GM12878 (cell line): ENCODE data around the gene LTBP3. TPM values are rescaled to one million over a fixed set of nuclear protein-coding genes. Genes with fewer than 3 reads are reported as not detected.

Experiments used
- BACH1 ChIP-seq: fragments of 450-650 bp; IDR thresholded peaks from 2 replicates; pipeline ENCODE4 v1.6.1; 2017; ENCODE audit warnings: mild to moderate bottlenecking, borderline replicate concordance
- CBX5 ChIP-seq: sonication (generic); IDR thresholded peaks from 2 replicates; pipeline ENCODE4 v1.6.1; 2016; ENCODE audit warnings: low read depth, moderate library complexity, mild to moderate bottlenecking, inconsistent platforms
- CHD1 ChIP-seq: IDR thresholded peaks from 2 replicates; pipeline ENCODE4 v1.6.1; 2012; ENCODE audit warnings: low read depth, low read length, improper control_type of control experiment
- CHD2 ChIP-seq: IDR thresholded peaks from 2 replicates; pipeline ENCODE4 v1.6.1; 2011; ENCODE audit warnings: low read depth, low read length, improper control_type of control experiment, borderline replicate concordance
- EGR1 ChIP-seq, 2 experiments: IDR thresholded peaks; 1 replicate in 1 of 2; 2 replicates in 1 of 2; pipeline ENCODE4 v1.6.1; 2011 to 2012; ENCODE audit warnings: low read depth in 2 of 2, low read length in 2 of 2, borderline replicate concordance in 1 of 2, mild to moderate bottlenecking in 1 of 2, moderate library complexity in 1 of 2
- EP300 ChIP-seq, 2 experiments: fragments of 150-350 bp in 1 of 2; IDR thresholded peaks; 2 replicates each; pipeline ENCODE4 v1.6.1; 2011 to 2012; ENCODE audit warnings: low read depth in 2 of 2, low read length in 2 of 2, borderline replicate concordance in 1 of 2, improper control_type of control experiment in 1 of 2, inconsistent platforms in 1 of 2; ENCODE audit not compliant: control insufficient read depth in 1 of 2
- HCFC1 ChIP-seq: fragments of 150-350 bp; IDR thresholded peaks from 2 replicates; pipeline ENCODE4 v1.6.1; 2014; ENCODE audit warnings: low read length
- MTA2 ChIP-seq: fragments of 450-650 bp; IDR thresholded peaks from 2 replicates; pipeline ENCODE4 v1.6.1; 2016; ENCODE audit warnings: low read depth, mild to moderate bottlenecking, moderate library complexity
- PML ChIP-seq: IDR thresholded peaks from 2 replicates; pipeline ENCODE4 v1.6.1; 2012; ENCODE audit warnings: low read length, inconsistent platforms
- RAD21 ChIP-seq: IDR thresholded peaks from 2 replicates; pipeline ENCODE4 v1.6.1; 2011; ENCODE audit warnings: mild to moderate bottlenecking, low read depth, low read length, moderate library complexity; ENCODE audit not compliant: insufficient read depth
- SMAD5 ChIP-seq: IDR thresholded peaks from 2 replicates; pipeline ENCODE4 v1.6.1; 2016; ENCODE audit warnings: antibody characterized with exemption, low read depth
- SPI1 ChIP-seq: IDR thresholded peaks from 2 replicates; pipeline ENCODE4 v1.6.1; 2011; ENCODE audit warnings: low read depth, mild to moderate bottlenecking, low read length, moderate library complexity, borderline replicate concordance; ENCODE audit not compliant: insufficient read depth
- TARDBP ChIP-seq: IDR thresholded peaks from 2 replicates; pipeline ENCODE4 v1.6.1; 2016; ENCODE audit warnings: borderline replicate concordance
- polyA plus RNA-seq, 11 experiments: library from polyadenylated mRNA; depleted of rRNA in 4 of 11; unstranded in 6 of 11; stranded (reverse) in 5 of 11; fragments of >200 nt; fragmentation: Nextera tagmentation in 4 of 11; fragmentation: Illumina TruSeq in 1 of 11; extraction: Ambion mirVana in 4 of 11; extraction: Trizol in 1 of 11; gene quantifications; 1 replicate in 1 of 11; 2 replicates in 10 of 11; pipeline versions ENCODE4 v1.2.1 to v1.2.3, GENCODE V29; 2011 to 2016; ENCODE audit warnings: inconsistent platforms in 2 of 11, missing spikeins in 2 of 11, low read depth in 1 of 11
- total RNA-seq, 4 experiments: library from RNA; depleted of rRNA in 3 of 4; stranded (reverse); fragments of >200 nt in 3 of 4; fragmentation: Illumina TruSeq in 1 of 4; extraction: Trizol in 1 of 4; gene quantifications; 2 replicates each; pipeline versions ENCODE4 v1.2.1 to v1.2.3, GENCODE V29; 2013 to 2021
- TF ChIP-seq, protein P1 (sequence below), 3 experiments: IDR thresholded peaks in 2 of 3; conservative IDR thresholded peaks in 1 of 3; 2 replicates each; pipeline ENCODE4 v1.5.1; 2011; ENCODE audit warnings: low read depth in 3 of 3, low read length in 3 of 3, mild to moderate bottlenecking in 3 of 3, control low read depth in 2 of 3, moderate library complexity in 2 of 3, inconsistent platforms in 1 of 3, mixed read lengths in 1 of 3; ENCODE audit not compliant: control insufficient read depth in 2 of 3, insufficient read depth in 1 of 3; ENCODE audit errors: extremely low read depth in 1 of 3
- TF ChIP-seq, protein P2 (sequence below): IDR thresholded peaks from 2 replicates; pipeline ENCODE4 v1.6.1; 2012; ENCODE audit warnings: mild to moderate bottlenecking, low read depth, low read length
- TF ChIP-seq, protein P3 (sequence below): fragments of 450-650 bp; IDR thresholded peaks from 2 replicates; pipeline ENCODE4 v1.6.1; 2017; ENCODE audit warnings: mild to moderate bottlenecking
- TF ChIP-seq, protein P4 (sequence below): fragments of 450-650 bp; IDR thresholded peaks from 2 replicates; pipeline ENCODE4 v1.6.1; 2017; ENCODE audit warnings: mild to moderate bottlenecking, moderate library complexity

Gene LTBP3
- total and polyA plus RNA-seq, 10 of the 15 experiments (the other 5 are each of a cell fraction or from before 2014, with no cell fraction given): 2.2 to 12.2 (median 6.2) TPM; not detected in 2

DNA sequence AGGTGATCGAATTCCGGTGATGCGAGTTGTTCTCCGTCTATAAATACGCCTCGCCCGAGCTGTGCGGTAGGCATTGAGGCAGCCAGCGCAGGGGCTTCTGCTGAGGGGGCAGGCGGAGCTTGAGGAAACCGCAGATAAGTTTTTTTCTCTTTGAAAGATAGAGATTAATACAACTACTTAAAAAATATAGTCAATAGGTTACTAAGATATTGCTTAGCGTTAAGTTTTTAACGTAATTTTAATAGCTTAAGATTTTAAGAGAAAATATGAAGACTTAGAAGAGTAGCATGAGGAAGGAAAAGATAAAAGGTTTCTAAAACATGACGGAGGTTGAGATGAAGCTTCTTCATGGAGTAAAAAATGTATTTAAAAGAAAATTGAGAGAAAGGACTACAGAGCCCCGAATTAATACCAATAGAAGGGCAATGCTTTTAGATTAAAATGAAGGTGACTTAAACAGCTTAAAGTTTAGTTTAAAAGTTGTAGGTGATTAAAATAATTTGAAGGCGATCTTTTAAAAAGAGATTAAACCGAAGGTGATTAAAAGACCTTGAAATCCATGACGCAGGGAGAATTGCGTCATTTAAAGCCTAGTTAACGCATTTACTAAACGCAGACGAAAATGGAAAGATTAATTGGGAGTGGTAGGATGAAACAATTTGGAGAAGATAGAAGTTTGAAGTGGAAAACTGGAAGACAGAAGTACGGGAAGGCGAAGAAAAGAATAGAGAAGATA is 59.0 kb downstream of the LTBP3 start, which contains the start of gene MALAT1 (continued):
- TF ChIP-seq CBX5: no peak
- TF ChIP-seq CHD1: peak; percentile 94
- peak; percentile 97 for TF ChIP-seq CHD2
- peak; percentile 15; the same call in 1 of the 2 replicates for TF ChIP-seq MTA2
- peak; percentile 100 for TF ChIP-seq SMAD5
- TF ChIP-seq, protein P1, sequence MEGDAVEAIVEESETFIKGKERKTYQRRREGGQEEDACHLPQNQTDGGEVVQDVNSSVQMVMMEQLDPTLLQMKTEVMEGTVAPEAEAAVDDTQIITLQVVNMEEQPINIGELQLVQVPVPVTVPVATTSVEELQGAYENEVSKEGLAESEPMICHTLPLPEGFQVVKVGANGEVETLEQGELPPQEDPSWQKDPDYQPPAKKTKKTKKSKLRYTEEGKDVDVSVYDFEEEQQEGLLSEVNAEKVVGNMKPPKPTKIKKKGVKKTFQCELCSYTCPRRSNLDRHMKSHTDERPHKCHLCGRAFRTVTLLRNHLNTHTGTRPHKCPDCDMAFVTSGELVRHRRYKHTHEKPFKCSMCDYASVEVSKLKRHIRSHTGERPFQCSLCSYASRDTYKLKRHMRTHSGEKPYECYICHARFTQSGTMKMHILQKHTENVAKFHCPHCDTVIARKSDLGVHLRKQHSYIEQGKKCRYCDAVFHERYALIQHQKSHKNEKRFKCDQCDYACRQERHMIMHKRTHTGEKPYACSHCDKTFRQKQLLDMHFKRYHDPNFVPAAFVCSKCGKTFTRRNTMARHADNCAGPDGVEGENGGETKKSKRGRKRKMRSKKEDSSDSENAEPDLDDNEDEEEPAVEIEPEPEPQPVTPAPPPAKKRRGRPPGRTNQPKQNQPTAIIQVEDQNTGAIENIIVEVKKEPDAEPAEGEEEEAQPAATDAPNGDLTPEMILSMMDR (IDR thresholded peaks at IDR 0.05 in 2 of 3, conservative IDR thresholded peaks at IDR 0.05 in 1 of 3; ENCODE audit: control insufficient read depth in 2 of 3, extremely low read depth in 1 of 3, insufficient read depth in 1 of 3, low read depth in 3 of 3, low read length in 3 of 3): no peak
- TF ChIP-seq EGR1 (IDR thresholded peaks at IDR 0.05; ENCODE audit: borderline replicate concordance in 1 of 2, low read depth in 2 of 2, low read length in 2 of 2): peak in 1 of 2 experiments; percentile 90; a peak in 2 of 3 replicates
- TF ChIP-seq, protein P2, sequence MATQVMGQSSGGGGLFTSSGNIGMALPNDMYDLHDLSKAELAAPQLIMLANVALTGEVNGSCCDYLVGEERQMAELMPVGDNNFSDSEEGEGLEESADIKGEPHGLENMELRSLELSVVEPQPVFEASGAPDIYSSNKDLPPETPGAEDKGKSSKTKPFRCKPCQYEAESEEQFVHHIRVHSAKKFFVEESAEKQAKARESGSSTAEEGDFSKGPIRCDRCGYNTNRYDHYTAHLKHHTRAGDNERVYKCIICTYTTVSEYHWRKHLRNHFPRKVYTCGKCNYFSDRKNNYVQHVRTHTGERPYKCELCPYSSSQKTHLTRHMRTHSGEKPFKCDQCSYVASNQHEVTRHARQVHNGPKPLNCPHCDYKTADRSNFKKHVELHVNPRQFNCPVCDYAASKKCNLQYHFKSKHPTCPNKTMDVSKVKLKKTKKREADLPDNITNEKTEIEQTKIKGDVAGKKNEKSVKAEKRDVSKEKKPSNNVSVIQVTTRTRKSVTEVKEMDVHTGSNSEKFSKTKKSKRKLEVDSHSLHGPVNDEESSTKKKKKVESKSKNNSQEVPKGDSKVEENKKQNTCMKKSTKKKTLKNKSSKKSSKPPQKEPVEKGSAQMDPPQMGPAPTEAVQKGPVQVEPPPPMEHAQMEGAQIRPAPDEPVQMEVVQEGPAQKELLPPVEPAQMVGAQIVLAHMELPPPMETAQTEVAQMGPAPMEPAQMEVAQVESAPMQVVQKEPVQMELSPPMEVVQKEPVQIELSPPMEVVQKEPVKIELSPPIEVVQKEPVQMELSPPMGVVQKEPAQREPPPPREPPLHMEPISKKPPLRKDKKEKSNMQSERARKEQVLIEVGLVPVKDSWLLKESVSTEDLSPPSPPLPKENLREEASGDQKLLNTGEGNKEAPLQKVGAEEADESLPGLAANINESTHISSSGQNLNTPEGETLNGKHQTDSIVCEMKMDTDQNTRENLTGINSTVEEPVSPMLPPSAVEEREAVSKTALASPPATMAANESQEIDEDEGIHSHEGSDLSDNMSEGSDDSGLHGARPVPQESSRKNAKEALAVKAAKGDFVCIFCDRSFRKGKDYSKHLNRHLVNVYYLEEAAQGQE: peak; percentile 65
- TF ChIP-seq, protein P3, sequence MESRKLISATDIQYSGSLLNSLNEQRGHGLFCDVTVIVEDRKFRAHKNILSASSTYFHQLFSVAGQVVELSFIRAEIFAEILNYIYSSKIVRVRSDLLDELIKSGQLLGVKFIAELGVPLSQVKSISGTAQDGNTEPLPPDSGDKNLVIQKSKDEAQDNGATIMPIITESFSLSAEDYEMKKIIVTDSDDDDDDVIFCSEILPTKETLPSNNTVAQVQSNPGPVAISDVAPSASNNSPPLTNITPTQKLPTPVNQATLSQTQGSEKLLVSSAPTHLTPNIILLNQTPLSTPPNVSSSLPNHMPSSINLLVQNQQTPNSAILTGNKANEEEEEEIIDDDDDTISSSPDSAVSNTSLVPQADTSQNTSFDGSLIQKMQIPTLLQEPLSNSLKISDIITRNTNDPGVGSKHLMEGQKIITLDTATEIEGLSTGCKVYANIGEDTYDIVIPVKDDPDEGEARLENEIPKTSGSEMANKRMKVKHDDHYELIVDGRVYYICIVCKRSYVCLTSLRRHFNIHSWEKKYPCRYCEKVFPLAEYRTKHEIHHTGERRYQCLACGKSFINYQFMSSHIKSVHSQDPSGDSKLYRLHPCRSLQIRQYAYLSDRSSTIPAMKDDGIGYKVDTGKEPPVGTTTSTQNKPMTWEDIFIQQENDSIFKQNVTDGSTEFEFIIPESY: 0 out of 2 replicates have a peak, but pooled peaks have one; percentile 11
- TF ChIP-seq BACH1: peak; percentile 99
- TF ChIP-seq, protein P4, sequence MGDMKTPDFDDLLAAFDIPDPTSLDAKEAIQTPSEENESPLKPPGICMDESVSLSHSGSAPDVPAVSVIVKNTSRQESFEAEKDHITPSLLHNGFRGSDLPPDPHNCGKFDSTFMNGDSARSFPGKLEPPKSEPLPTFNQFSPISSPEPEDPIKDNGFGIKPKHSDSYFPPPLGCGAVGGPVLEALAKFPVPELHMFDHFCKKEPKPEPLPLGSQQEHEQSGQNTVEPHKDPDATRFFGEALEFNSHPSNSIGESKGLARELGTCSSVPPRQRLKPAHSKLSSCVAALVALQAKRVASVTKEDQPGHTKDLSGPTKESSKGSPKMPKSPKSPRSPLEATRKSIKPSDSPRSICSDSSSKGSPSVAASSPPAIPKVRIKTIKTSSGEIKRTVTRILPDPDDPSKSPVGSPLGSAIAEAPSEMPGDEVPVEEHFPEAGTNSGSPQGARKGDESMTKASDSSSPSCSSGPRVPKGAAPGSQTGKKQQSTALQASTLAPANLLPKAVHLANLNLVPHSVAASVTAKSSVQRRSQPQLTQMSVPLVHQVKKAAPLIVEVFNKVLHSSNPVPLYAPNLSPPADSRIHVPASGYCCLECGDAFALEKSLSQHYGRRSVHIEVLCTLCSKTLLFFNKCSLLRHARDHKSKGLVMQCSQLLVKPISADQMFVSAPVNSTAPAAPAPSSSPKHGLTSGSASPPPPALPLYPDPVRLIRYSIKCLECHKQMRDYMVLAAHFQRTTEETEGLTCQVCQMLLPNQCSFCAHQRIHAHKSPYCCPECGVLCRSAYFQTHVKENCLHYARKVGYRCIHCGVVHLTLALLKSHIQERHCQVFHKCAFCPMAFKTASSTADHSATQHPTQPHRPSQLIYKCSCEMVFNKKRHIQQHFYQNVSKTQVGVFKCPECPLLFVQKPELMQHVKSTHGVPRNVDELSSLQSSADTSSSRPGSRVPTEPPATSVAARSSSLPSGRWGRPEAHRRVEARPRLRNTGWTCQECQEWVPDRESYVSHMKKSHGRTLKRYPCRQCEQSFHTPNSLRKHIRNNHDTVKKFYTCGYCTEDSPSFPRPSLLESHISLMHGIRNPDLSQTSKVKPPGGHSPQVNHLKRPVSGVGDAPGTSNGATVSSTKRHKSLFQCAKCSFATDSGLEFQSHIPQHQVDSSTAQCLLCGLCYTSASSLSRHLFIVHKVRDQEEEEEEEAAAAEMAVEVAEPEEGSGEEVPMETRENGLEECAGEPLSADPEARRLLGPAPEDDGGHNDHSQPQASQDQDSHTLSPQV: no peak
- peak; percentile 62 for TF ChIP-seq HCFC1
- peak; percentile 28; the same call in 1 of the 2 replicates for TF ChIP-seq RAD21
- peak; percentile 96 for TF ChIP-seq TARDBP
- no peak for TF ChIP-seq SPI1
- TF ChIP-seq PML: no peak
- peak; percentile 2 to 91; a peak in 1 of 4 replicates for TF ChIP-seq EP300 (IDR thresholded peaks at IDR 0.05; ENCODE audit: borderline replicate concordance in 1 of 2, control insufficient read depth in 1 of 2, low read depth in 2 of 2, low read length in 2 of 2)
